GM12873 (cell line): ENCODE measurements around the gene DNAI1.

ENCODE experiments used
- TF ChIP-seq, protein P1 (sequence below): IDR thresholded peaks from 2 replicates; pipeline ENCODE4 v1.5.1; 2012; ENCODE audit warnings: low read depth, mild to moderate bottlenecking, moderate library complexity, low read length, control low read depth; ENCODE audit not compliant: insufficient read depth; ENCODE audit errors: missing control alignments

Gene DNAI1

GRCh38 chr9:34565856-34566255 lies 107.3 kb downstream of the DNAI1 start:
- TF ChIP-seq, protein P1, sequence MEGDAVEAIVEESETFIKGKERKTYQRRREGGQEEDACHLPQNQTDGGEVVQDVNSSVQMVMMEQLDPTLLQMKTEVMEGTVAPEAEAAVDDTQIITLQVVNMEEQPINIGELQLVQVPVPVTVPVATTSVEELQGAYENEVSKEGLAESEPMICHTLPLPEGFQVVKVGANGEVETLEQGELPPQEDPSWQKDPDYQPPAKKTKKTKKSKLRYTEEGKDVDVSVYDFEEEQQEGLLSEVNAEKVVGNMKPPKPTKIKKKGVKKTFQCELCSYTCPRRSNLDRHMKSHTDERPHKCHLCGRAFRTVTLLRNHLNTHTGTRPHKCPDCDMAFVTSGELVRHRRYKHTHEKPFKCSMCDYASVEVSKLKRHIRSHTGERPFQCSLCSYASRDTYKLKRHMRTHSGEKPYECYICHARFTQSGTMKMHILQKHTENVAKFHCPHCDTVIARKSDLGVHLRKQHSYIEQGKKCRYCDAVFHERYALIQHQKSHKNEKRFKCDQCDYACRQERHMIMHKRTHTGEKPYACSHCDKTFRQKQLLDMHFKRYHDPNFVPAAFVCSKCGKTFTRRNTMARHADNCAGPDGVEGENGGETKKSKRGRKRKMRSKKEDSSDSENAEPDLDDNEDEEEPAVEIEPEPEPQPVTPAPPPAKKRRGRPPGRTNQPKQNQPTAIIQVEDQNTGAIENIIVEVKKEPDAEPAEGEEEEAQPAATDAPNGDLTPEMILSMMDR, result no peak

GRCh38 chr9:34566322-34566721 lies 107.7 kb downstream of the DNAI1 start:
- TF ChIP-seq, protein P1, result no peak

- TF ChIP-seq, protein P1, result no peak
Observed at GRCh38 chr9:34566972-34567371, 108.4 kb downstream of the DNAI1 start.

GRCh38 chr9:34568133-34568532 lies 109.5 kb downstream of the DNAI1 start:
- TF ChIP-seq, protein P1, result no peak

- TF ChIP-seq, protein P1, result no peak
Observed at GRCh38 chr9:34568774-34569173, 110.2 kb downstream of the DNAI1 start.

DNA sequence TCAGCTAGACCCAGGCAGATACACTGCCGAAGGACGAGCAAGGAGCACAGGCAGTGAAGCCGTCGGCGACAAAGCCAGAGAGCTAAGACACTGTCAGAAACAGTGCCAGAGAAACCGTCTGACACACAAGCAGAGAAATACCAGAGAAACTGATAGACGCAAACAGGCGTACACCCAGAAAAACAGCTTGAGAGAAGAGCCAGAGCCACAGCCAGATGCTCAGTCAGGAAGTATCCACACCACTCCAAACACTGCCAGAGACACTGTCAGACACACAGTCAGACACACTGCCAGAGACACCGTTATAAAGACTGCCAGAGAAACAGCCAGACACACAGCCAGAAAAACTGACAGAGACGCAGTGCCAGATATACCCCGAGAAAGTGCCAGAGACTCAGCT lies 111.8 kb downstream of the DNAI1 start:
- TF ChIP-seq, protein P1, result no peak
